Keratinocyte (primary cell): ENCODE data around the gene ARFGEF3.

ENCODE experiments used
- EZH2 ChIP-seq: IDR thresholded peaks from one replicate; pipeline ENCODE4 v1.6.1; 2012; ENCODE audit warnings: inconsistent platforms, mild to moderate bottlenecking, low read length, moderate library complexity
- TF ChIP-seq, protein P1 (sequence below), 3 experiments: IDR thresholded peaks in 1 of 3; conservative IDR thresholded peaks in 1 of 3; optimal IDR thresholded peaks in 1 of 3; 2 replicates in 2 of 3; 3 replicates in 1 of 3; pipeline versions ENCODE3 to v1.5.1; 2011; ENCODE audit warnings: low read length in 3 of 3, mild to moderate bottlenecking in 3 of 3, moderate library complexity in 2 of 3, control low read depth in 1 of 3, inconsistent platforms in 1 of 3; ENCODE audit not compliant: insufficient read depth in 2 of 3; ENCODE audit errors: extremely low read depth in 1 of 3

DNA sequence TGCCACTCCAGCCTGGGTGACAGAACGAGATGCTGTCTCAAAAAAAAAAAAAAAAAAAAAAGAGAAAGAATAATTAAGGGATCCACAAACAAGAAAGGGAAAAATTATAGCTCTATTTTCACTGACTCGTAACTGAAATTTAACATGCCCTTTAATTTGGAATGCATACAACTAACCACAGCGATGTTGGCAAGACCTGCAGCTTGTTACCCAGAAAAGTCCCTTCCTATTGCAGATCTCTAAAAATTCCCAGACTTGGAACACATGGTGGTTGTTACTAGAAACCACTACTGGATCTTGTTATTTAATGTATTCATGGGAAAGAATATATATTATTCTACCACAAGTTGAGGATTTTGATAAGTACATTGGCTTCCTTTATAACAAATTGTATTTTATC is 188.2 kb downstream of the ARFGEF3 start:
- TF ChIP-seq, protein P1, sequence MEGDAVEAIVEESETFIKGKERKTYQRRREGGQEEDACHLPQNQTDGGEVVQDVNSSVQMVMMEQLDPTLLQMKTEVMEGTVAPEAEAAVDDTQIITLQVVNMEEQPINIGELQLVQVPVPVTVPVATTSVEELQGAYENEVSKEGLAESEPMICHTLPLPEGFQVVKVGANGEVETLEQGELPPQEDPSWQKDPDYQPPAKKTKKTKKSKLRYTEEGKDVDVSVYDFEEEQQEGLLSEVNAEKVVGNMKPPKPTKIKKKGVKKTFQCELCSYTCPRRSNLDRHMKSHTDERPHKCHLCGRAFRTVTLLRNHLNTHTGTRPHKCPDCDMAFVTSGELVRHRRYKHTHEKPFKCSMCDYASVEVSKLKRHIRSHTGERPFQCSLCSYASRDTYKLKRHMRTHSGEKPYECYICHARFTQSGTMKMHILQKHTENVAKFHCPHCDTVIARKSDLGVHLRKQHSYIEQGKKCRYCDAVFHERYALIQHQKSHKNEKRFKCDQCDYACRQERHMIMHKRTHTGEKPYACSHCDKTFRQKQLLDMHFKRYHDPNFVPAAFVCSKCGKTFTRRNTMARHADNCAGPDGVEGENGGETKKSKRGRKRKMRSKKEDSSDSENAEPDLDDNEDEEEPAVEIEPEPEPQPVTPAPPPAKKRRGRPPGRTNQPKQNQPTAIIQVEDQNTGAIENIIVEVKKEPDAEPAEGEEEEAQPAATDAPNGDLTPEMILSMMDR (optimal IDR thresholded peaks at IDR 0.05 in 1 of 3, IDR thresholded peaks at IDR 0.05 in 1 of 3, conservative IDR thresholded peaks at IDR 0.05 in 1 of 3; ENCODE audit: extremely low read depth in 1 of 3, insufficient read depth in 2 of 3, low read length in 3 of 3): no peak
- TF ChIP-seq EZH2: no peak
